ENCODE data around the gene DIPK1C.

Gene DIPK1C

DNA sequence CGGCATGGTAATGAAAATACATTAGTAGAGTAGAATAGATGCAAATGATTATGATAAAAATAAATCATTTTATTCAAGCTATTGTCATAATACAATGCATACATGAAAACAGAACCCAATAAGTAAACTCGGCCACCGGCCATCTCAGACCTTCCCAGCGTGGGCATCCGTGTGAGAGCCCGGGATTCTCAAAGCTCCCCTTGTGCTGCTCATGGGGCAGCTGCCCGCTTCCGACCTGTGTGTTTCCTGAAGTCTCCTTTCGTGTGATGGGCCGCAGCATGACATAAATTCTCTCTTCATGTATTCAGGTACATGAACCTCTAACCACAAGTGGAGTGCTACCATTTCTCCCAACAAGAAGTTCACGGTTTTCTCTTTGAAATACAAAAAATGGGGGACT is 25.6 kb upstream of the DIPK1C start:
- no peak for DNase-seq

DNA sequence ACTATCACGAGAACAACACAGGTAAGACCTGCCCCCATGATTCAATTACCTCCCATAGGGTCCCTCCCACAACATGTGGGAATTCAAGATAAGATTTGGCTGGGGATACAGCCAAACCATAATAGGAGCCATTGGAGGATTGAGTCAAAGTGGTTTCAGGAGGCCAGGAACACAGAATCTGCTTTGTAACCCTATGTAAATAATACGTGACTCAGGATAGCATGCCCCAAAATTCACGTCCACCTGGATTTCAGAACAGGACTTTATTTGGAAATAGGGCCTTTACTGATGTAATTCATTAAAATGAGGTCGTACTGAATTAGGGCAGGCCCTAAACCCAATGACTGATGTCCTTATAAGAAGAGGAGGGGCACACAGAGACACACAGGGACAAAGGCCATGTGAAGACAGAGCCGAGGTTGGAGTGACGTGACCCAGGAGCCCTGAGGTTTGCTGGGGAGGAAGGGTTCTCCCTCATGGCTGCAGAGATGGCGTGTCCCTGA is 23.1 kb upstream of the DIPK1C start:
- no peak for DNase-seq

DNA sequence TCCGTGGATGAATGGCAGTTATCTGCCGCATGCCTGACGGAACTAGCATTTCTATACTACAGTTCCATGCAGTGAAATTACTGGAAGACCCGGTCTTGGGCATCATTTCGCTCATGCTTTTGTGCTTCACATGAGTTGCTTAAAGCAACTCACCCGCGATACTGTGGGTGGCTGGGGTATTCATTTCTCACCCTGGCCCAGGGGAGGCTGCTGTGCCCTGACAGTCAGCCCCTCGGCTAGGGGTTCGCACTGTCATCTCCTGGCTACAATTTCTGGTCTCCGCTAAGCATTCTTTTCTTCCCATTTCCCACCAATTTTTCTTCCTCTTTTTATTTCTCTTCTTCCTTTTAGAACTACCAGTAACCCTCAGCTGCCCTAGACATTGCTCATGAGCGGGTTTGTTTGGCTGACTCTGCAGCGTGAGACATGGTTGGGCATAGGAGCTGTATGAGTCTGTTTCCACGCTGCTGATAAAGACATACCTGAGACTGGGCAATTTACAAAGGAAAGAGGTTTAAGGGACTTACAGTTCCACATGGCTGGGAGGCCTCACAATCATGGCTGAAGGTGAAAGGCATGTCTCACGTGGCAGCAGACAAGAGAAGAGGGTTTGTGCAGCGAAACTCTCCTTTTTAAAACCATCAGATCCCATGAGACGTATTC is 22.5 kb upstream of the DIPK1C start:
- no peak for DNase-seq

DNA sequence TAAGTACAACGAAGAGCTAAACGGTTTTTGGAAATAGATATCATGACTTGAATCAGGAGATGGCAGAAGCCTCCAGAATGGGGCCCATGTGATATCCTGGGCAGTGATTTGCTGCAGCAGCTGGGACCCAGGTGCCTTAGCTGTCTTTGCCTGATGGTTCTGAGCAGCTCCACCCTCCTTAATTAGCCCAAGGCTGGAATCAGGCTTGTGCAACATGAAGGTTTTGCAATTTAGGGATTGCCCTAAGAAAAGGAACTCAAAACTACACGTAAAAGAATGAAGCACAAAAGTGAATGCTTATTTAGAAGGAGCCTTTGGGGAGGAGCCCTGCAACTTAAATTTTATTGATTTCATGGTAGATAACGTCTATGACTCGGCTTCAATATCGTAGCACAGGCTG is 21.8 kb upstream of the DIPK1C start:
- no peak for DNase-seq

DNA sequence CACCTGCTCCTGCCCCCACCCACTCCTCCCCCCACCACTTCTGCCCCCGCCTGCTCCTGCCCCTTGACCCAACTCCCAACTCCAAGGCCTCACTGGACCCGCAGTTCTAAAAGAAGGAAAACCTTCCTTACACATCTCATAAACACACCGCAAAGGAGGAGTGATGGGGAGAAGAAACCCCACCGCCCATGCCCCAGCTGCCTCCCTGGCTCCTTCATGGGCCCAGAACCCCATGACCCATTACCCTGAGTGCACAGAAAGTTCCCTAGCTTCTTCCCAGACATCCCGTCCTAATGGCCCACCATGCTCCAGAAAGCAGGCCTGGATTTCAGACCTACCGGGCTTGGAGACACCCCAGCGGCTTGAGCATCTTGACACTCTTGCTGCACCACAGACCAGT is 21.2 kb upstream of the DIPK1C start:
- no peak for DNase-seq

DNA sequence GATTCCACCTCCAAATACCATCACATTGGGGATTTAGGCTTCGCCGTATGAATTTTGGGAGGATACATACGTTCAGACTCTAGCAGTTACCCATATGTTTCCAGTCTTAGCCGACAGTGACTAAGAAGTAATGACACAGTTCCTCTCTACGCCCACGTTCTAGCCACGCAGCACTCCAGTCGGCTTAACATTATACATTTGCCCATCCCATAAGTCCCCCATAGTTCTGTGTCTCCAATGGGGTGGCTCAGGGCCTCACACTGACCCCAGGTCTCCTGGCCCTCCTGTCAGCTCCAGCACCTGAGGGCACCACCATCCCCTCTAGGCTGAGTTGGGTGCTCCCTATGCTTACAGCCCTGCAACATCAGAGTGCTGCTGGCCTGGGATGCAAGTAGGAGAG is 20.7 kb upstream of the DIPK1C start:
- DNase-seq = no peak

DNA sequence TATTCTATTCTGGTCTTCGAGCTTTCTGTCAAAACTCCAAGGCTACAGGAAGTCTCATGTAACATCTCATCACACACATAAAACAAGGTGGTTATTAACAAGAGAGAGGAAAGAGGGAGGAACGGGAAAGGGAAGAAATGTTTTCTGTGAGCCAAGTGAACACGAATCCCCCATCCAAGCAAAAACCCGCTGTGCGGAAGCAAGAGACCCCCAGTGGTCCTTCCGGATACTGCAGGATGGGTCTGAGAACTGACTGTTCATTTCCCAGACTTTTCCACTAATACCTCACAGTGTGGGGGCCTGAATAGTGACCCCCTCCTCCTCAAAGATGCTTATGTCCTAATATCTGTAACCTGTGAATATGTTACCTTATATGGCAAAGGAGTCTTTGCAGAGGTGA is 19.0 kb upstream of the DIPK1C start:
- peak; percentile 27 for DNase-seq

DNA sequence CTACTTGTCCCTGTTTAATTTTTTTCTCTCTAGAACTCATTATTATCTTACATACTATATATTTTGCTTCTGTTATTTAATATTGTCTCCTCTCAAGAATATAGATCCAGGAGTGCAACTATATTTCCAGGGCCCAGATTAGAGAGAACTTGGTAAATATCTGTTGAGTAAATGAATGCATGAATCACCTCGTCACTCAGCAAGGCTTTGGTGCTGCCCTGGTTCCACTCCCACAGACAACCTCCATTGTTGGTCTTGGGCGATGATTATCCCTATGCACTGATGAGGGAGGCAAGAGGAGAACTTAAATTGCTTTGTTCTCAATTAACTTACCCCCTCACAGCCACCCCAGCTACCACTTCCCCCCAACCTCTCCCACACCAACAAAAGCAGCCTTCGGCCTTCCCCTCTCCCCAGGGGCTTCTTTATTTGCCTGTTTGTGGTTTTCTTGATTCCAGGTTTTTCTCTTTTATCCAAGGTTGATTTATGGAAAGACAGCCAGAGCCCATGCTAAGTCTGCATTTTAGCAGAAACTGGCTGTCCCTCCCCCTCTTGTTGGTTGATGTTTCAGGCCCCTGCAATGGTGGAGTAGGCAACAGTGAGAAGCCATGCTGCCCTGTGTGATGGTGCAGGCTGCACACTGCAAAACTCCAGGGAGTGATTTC is 17.0 kb upstream of the DIPK1C start:
- no peak for DNase-seq

DNA sequence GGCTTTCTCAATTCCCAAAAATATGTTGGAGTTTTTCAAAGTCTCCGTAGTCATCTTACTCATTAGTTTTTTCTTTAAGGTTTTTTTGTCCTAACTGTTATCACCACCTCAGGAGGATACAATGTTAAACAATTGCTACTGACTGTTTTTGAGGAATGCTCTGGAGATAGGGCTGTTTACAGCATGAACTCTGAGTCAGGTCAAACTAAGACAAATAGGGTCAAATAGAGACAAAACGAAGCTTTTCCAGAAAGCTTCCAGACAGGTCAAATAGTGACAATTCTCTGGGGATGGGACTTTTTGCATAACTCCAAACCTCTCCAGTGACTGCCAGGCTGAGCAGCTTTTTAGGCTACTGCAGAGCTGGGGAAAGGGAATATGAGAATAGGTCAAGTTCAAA is 15.2 kb upstream of the DIPK1C start:
- DNase-seq = no peak

DNA sequence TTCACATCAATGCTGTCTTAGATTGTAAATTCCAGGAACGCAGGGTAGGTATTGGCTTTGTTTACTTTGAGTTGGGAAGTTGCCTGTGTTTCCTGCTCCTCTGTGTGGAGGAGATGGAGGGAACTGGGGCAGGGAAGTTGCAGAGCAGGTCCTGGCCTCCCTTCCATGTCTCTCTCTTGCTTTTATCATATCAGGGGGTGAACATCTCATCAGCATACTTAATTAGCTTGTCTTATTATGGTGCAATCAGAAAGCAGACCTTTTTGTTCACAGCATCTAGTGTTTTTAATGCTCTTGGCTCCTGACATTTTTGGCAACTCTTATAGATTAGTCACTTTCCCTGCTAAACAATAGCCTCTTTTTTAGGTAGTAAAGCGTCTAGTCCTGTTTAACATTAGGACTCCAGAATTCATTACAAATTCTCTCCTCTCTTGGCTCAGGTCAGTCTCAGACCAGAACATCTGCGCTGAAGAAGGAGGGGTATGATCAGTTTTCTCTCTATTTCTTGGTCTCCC is 11.5 kb upstream of the DIPK1C start:
- no peak for DNase-seq

DNA sequence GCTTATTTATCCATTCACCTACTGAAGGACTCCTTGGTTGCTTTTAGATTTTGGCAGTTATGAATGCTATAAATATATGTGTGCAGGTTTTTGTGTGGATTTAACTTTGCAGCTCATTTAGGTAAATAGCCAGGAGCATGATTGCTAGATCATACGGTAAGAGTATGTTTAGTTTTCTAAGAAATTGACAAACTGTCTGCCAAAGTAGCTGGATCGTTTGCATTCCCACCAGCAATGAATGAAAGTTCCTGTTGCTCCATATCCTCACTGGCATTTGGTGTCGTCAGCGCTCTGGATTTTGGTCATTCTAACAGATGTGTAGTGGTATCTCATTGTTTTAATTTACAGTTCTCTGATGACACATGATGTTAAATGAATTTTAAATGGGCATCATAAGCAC is 8.7 kb upstream of the DIPK1C start:
- DNase-seq = no peak

DNA sequence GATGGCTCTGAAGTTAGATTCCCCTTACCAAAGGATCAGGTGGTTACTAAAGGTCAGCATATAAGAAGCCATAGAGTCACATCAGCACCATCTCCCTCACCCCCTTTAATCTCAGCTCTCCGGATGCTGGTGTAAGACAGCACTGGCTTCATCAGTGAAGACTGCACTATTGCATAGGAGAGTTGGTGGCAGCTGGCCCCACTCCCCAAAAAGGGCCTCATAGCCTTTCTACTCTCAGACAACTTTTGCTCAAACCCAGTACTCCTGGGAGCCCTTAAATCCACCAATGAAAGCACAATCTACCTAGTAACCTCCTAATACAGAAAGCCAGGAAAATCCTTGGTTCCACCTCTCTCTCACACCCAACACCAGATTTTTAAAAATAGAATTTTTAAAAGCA is 6.9 kb upstream of the DIPK1C start:
- no peak for DNase-seq

DNA sequence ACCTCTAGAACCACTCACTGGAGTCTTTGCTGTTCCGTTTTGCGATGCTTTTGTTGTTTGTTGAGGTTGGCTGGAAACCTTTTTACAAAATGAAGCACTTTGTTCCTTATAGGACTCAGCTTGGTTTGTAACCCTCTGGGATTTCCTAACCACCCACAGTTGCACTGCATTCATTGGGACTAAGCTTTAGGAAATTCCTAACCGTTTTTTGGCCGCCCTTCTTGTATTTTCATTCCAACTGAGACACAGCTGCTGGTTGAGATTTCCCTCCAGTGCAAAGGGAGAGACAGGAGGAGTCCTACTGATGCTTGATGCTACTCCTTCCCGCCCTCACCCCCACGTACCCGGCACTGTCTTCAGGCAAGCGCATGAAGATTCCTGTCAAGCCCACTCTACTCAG is 6.1 kb upstream of the DIPK1C start:
- no peak for DNase-seq

DNA sequence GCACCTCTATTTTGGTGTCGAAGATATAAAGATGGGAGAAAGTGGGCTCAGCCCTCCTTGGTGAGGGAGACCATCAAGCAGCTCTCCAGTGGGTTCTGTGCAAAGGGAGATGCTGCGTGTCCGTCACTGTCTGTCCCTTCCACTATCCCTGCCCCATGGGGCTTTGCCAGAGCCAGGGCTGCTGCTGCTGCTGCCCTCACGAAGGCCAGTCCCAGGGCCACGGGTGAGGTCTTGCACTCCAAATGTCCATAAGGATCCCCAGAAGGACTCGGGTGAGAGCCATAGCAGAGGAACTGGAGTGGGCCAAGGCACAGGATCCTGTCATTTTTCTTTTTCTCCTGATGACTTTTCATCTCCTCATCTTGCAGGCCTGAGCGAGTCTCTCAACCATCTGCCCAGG is 3.7 kb upstream of the DIPK1C start:
- no peak for DNase-seq

DNA sequence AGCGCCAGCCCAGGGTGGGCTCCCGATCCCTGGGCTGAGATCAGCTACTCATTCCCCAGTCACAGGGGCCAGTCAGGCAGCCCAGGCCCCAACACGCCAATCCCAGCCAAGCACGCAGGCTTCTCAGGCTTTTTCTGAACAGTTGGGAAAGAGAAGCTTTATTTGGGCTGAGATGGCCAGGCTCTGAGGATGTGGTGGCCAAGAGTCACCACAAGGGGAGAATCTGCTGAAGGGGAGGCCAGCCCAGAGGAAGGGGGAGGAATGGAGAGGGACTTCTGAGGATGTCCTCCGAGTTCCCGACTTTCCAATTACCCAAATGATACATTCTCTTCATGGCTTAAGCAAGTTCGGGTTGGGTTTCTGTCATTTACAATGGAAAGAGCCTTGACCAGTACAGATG is 2.8 kb upstream of the DIPK1C start:
- DNase-seq = no peak

DNA sequence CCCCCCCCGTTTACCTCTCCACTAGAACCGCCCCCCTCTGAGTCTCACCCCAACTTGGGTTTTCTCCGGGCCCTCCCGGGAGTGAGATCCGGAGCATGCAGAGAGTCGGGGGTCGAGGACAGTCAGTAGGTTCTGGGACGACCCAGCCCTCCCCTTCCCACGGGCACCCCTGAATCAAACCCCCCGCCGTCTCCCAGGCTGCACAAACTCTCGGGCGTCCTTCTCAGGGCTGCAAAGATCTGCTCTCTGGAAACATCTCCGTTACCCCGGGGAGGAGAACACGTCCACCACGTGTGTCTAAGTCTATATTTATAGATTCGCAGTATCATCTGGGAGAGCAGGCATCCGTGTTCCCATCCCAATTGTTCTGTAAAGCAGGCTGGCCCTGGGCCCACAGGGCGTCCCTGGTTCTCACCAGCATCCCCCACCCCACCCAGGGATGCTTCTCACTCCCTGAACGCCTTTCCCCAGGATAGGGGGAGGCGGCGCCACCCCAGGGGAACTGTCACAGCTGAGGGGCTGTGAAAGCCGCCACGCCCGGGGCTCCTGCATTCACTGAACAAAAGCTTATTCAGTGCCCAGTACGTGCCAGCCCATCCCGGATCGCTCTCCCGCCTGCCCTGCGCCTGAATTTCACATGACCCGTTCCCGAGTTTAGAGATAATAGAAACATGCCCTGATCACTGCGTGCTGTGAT is 765 bp upstream of the DIPK1C start:
- no peak for DNase-seq

DNA sequence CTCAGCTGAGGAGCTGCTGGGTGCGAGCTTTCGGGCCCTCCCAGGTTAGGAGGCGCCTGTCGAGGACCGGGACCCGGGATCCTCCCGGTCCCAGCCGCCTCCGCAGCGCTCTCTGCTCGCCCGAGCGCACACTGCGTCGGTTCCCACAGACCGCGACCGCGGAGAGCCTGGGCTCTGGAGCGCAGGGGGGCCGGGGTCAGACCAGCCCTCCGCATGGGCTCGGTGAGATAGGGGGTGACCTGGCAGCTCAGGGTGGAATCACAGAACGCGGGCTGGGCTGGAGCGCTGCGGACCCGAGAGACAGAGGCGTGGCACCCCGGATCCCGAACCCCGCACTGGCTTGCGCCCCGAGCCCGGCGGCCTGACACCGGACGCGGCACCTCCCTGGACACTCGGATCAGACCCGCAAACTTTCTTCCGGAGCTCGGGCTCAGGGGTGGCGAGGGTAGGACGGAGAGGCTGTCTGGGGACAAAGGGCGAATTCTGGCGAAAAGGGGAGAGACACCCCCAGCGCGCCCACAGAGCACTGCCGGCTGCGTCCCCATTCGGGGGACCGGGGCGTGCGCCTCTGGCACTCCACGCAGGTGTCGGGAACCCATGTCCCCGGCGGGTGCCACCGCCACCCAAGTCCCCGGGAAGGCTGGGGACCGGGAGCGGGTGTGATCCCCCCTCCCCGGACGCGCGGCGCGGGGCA is 612 bp downstream of the DIPK1C start:
- no peak for DNase-seq

DNA sequence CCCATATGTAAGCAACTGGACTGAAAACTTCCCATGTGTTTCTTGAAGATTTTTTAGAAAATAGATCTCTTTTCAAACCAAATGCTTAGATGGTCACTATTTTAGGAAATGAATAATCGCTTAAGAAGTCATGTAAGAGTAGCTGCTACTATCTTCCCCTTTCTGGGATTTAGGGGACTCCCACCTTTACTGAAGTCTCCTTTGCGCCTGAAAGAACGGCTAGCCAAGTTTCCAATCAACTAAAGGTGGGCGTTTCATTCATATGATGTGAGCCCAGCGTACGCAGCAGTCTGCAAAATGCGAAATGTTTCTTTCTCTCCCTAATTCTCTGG is 1.1 kb downstream of the DIPK1C start:
- no peak for DNase-seq

DNA sequence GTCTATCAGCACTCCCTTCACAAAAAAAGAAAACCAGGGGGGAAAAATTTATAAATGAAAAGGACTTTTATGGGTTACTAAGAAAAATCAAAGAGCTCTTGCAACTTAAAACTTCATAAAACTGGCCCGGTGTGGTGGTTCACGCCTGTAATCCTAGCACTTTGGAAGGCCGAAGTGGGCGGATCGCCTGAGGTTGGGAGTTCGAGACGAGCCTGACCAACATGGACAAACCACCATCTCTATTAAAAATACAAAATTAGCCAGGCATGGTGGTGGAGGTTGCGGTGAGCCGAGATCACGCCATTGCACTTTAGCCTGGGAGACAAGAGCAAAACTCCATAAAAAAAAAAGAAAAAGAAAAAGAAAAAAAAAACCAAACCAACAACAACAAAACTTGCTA is 1.7 kb downstream of the DIPK1C start:
- DNase-seq = no peak

DNA sequence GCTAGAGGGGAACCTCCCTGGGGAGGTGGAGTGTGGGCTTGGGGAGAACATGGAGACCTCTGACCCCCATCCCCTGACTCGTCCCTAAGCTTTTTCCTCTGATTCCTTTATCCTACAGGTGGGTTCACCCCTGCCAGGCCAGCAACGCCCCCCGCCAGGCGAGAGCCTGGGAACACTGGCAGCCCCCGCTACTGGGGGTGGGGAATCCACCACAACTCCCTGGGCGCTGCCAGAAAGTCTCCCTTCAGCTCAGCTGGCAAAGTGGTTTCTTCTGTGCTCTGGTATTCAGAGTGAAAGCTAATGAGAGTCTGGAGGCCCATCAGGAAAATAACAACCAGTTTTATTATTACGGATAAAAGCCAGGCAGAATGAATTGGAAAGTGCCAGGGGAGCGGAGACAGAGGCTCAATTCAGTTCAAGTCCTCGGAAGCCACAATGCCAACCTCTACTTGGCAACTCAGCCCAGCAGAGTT is 2.8 kb downstream of the DIPK1C start:
- no peak for DNase-seq

DNA sequence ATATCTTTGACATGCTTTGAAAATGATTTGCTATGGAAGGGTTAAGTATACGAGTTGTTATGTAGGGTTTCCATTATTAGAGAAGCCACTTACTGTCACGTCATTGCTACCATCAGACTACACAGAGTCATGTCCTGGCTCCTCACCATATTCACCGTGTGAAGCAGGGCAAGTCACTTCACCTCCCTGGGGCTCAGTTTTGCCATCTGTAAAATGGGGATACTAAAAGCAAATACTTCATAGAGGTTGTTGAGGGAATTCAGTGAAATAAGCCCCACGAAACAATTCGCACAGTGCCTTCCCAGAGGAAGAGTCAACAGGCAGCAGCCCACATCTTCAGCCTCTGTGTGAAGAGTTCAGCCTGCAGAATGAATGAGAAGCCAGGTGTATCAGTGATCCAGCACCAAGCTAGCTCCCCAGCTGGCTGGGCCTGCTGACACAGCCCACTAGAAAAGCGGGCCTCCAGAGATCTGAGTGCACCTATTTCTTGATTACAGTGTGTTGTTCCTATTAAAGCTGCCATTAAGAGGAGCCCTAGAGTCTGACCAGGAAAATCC is 3.4 kb downstream of the DIPK1C start:
- no peak for DNase-seq

DNA sequence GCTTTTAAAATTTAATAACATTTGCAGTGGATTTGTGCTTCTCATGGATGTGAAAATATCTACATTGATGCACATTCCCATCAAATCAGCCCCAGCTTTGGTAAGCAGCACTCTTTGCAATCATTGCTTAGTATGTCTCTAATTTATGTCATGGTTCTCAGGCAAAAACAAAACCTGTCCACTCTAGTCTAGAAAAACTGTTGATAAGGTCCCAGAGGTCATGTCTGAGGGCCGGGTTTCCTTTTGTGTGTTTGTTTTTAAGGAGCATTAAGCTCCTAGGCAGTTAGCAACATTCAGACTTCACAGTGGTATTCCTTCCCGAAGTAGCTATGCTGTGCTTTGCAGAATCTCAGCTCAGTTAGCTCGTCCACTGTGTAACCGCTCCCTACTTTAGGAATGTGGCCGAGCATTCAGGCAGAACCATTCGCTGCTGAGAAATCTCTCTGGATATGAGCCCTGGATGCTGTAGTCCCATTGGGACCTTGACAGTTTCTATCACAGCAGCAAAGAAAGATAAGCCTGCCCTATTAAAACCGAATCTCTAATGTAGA is 4.0 kb downstream of the DIPK1C start:
- DNase-seq = no peak

DNA sequence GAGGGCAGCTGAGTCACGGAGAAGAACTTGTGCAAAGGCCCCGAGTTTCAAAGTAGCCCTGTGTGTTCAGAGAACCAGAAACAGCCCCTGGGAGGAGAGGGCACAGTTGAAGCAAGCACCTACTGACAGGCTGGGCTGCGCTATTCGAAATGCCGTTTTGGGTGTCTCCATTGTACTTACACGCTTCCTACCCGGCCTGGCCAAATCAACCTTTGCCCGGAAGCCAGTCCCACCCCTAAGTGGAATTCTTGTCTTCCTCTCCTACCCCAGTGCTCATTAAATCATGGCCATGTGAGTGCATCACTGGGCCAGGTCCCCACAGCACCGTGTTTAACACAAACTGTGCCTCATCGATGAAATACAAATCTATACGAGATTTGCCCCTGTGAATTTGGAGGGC is 6.0 kb downstream of the DIPK1C start:
- DNase-seq = no peak
